GM19035 (cell line): Measurements from ENCODE around the gene PRDM16.
"Not testable (repeated sequence)": the region's sequence is repeated elsewhere in the genome, so short reads cannot be mapped to it uniquely, and the experiment has no call there.

Source experiments
- ATAC-seq: cut with Tn5 transposase; IDR thresholded peaks from one replicate; pipeline ENCODE4 v1.9.1; 2021; ENCODE audit not compliant: unreplicated experiment

PRDM16 gene

GRCh38 chr1:3159121-3159520, 90.1 kb downstream of the PRDM16 start:
- ATAC-seq, result no peak

- ATAC-seq, result no peak
These were observed 91.0 kb downstream of the PRDM16 start for GRCh38 chr1:3159996-3160395.

- ATAC-seq, result no peak
These were observed 91.7 kb downstream of the PRDM16 start for GRCh38 chr1:3160647-3161145.

- ATAC-seq, result no peak
These were observed 92.3 kb downstream of the PRDM16 start for GRCh38 chr1:3161176-3161840.

- ATAC-seq, result no peak
These were observed 93.4 kb downstream of the PRDM16 start for GRCh38 chr1:3162322-3162882.

- no peak for ATAC-seq
These were observed 94.4 kb downstream of the PRDM16 start for GRCh38 chr1:3163356-3163755.

GRCh38 chr1:3164671-3165070, 95.7 kb downstream of the PRDM16 start:
- ATAC-seq, result no peak

- not testable (repeated sequence) for ATAC-seq
These were observed 96.2 kb downstream of the PRDM16 start for GRCh38 chr1:3165189-3165588.

GRCh38 chr1:3166206-3166918, 97.4 kb downstream of the PRDM16 start:
- ATAC-seq, result no peak

GRCh38 chr1:3167255-3167654, 98.3 kb downstream of the PRDM16 start:
- no peak for ATAC-seq

- no peak for ATAC-seq
These were observed 99.7 kb downstream of the PRDM16 start for GRCh38 chr1:3168678-3169077.

- ATAC-seq, result no peak
These were observed 100.8 kb downstream of the PRDM16 start for GRCh38 chr1:3169665-3170356.

GRCh38 chr1:3170561-3171453, 101.8 kb downstream of the PRDM16 start:
- ATAC-seq, result no peak

- no peak for ATAC-seq
These were observed 102.8 kb downstream of the PRDM16 start for GRCh38 chr1:3171761-3172160.

- no peak for ATAC-seq
These were observed 103.7 kb downstream of the PRDM16 start for GRCh38 chr1:3172431-3173380.

- no peak for ATAC-seq
These were observed 104.5 kb downstream of the PRDM16 start for GRCh38 chr1:3173381-3173980.

- no peak for ATAC-seq
These were observed 105.7 kb downstream of the PRDM16 start for GRCh38 chr1:3174487-3175247.

GRCh38 chr1:3175486-3175885, 106.5 kb downstream of the PRDM16 start:
- ATAC-seq, result no peak
